ENCODE results near the gene CFAP298.

The CFAP298 gene

DNA sequence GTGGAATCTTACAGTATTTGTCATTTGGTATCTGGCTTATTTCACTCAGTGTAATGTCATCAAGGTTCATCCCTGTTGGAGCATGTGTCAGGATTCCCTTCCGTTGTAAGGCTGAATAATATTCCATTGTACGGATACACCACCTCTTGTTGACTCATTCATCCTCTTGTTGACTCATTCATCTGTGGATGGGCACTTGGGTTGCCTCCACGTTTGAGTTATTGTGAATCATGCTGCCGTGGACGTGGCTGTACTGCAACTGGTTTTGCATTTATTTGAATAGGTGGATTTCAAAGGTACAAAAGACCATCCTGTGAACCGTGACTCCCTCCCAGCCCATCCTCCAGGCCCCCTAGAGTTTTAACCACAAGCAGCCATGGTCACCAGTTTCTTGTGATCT lies 15.0 kb downstream of the CFAP298 start:
- no peak for DNase-seq

DNA sequence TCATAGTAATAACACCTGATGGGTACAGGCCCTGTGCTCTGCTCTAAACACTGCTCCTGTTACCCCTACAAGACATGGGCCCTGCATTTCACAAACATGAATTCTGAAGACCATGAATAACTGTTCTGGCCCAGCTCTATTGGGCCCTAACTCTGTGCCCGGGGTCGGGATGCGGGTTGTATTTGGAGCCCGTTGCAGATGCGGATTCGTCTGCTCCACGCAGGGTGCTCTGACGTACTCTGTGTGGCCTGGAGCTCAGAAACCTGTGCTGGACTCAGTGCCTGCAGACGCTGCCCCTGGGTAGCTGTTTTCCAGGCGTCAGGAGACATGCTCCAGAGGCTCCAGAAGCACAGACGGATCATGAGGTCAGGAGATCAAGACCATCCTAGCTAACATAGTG lies 16.7 kb downstream of the CFAP298 start:
- DNase-seq: no peak

DNA sequence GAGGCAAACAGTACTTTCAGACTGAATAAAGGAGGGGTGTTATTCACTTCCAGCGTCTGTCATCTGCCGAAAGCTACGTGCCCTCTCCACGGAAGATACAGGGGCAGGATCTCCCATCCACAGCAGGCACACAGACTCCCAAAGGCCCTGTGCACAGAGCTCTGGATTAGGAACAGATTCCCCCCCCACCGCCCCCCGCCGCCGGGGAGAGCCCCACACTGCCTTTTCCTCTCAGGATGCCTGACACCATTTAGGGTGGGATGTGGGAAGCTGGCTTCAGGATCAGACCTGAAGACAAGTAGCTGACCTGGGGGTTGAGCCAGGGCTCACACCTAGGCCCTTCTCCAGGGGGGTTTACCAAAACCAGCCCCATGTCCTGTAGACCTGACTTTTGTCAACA lies 18.5 kb downstream of the CFAP298 start:
- DNase-seq: no peak

DNA sequence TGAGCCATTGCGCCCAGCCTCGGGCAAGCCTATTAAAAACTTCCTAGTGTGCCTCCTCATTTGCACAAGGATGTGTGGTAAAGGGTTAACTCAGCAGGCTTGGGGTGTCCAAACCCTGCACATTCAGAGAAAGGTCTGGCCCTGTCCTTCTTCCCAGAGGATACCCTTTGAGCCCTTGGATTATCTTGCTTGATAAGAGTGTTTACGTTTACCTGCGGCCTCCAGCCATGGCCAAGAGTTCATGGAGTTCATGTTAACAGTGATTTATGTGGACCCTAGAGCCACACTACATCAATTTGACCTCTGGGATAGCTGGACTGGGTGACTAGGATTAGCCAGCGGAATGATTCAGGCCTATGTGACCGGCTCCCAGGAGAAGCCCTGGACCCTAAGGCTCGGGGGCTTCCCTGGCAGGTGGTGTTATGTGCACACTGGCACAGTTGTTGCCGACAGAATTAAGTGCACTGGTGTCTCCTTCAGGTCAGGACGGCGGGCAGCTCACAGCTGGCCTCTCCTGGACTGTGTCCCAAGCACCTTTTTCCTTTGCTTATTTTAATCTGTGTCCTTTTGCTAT lies 19.2 kb downstream of the CFAP298 start:
- DNase-seq: no peak

DNA sequence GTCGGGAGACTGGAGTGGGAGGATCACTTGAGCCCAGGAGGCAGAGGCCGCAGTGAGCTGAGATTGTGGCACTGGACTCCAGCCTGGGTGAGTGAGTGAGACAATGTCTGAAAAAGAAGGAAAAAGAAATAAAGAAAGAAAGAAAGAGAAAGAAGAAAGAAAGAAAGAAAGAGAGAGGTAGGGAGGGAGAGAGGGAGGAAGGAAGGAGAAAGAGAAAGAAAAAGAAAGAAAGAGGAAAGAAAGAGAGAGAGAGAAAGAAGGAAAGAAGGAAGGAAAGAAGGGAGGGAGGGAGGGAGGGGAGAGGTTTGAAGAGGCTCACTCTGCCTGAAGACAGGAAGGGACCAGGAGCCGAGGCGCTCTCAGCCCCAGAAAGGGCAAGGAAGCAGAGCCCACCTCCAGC lies 22.0 kb downstream of the CFAP298 start:
- DNase-seq: no peak

DNA sequence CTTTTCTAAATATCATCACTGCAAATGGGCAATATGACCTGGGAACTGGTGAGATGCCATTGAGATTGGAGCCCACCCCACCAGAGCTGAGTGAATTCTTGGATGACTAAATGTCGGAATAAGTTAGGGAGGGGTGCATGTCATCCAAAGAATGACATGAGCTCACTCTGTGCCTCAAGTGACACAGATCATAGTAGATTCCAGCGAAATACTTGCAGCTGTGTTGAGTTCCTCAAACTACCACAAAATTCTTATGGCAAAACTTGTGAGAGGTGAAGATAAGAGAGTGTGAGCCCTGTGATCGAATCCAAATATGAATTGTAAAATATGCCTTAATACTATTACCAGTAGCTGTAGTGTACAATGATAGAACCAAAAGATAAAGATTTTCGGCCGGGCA lies 24.5 kb downstream of the CFAP298 start:
- DNase-seq: no peak

DNA sequence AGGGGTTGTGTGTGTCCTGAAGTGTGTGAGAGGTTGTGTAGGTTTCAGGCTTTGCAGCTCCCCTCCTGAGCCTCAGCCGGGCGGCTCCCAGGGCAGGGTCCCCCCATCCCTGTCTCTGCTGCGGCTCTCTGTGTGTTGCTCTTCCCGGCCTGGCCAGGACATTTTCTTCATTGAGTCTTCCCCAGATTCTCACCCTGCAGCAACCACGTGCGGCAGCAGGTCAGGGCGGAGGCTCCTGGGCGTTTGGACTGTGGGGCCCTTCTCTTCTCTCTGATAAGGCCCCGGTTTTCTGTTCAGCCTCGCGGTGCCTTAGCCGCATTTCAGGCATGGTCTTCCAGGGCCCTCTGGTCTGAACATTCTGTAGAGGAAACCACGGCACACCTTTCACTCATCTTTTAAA lies 25.1 kb downstream of the CFAP298 start:
- DNase-seq: no peak

DNA sequence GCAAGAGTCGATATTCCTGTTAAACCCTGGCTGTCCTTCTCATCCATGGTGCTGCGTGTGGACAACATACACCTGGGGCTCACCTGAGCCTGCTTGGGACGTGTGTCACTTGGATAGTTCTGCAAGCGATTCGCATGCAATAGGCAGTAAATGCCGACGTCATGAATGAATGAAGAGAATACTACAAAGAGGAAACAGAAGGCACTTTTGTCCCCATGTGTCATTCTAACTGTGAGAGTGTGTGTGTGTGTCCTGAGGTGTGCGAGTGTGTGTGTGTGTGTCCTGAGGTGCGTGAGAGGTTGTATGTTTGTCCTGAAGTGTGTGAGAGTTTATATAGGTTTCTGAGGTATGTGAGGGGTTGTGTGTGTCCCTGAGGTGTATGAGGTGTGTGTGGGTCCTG lies 26.2 kb downstream of the CFAP298 start:
- no peak for DNase-seq

DNA sequence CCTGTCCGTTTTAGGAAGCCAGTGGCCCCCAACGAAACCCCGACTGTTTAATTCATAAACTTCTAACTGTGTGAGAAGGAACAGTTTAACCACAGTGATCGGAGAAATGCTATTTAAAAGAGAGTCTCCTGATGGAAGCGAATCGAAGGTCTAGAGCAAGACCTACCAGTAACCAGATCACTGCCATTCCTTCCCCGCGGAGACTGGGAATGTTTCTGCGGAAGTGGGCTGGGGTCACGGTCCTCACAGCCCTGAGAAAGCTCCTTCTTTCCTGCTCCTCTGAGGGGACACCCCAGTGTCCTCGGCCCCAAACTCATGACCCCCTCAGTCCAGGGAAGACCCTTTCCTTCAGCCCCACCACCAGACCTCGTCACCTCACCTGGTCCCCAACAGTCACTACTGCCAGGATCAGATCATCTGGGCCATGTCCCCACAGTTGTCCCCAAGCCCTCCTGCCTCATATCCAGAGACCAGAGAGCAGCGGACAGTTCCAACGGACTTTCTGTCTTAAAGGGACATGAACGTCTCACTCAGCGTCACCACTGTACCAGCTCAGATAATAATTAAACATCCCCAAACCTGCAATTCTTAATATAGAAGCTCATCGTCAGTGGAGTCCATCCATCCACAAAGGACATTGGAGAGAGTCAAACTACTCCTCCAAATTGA lies 27.0 kb downstream of the CFAP298 start, which contains the start of gene TCP10L:
TSS of gene TCP10L (minus strand) at position 482 of the 669 bp plus-strand sequence. CDS start 1,219 bp downstream, outside the sequence.
- DNase-seq: no peak

DNA sequence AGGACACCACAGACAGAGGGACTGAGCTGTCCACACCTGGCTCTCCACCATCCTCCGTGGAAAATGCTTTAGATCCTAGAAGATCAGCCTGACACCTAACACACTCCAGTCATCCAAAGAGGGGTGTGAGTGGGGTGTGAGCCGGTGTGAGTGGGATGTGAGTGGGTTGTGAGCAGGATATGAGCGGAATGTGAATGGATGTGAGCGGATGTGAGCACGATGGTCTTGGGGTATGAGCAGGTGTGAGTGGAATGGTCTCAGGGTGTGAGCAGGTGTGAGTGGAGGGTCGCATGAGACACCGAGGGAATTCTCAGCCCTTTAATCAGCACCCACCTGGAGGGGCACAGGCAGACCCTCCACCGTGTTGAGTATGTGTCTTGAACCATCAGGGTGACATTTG lies 27.7 kb downstream of the CFAP298 start:
- DNase-seq: no peak

DNA sequence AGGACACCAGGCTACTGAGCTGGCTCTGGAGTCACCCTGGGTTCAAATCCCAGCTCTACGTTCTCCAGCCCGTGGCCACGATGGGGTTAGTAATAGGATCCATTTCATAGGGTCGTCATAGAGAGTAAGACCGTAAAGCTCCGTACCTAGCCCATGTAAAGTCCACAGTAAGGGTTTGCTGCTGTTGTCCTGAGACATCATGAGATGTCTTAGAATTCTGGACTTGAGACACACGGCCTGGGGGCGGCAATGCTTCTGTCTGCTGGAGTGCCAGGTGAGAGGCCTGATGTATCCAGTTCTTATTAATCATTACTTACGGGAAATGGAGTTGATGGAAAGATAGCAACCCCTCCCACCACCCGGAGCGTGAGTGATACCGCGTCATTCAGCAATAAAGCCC lies 30.4 kb downstream of the CFAP298 start:
- DNase-seq: no peak

DNA sequence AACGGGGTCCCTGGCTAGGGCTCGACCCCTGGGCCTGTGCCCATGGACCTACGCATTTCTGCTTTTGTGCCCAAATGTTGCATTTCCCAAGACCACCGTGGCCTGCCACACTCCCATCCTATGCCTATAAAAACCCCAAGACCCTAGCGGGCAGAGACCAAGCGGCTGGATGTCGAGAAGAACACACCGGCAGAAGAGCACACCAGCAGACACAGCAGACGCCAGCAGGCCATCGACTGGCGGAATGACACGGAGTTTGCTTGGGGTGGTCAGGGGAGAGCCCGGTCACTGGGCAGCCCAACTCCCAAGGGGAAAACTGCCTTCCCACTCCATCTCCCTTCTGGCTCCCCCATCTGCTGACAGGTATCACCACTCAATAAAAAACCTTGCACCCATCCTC lies 31.2 kb downstream of the CFAP298 start:
- DNase-seq: no peak

DNA sequence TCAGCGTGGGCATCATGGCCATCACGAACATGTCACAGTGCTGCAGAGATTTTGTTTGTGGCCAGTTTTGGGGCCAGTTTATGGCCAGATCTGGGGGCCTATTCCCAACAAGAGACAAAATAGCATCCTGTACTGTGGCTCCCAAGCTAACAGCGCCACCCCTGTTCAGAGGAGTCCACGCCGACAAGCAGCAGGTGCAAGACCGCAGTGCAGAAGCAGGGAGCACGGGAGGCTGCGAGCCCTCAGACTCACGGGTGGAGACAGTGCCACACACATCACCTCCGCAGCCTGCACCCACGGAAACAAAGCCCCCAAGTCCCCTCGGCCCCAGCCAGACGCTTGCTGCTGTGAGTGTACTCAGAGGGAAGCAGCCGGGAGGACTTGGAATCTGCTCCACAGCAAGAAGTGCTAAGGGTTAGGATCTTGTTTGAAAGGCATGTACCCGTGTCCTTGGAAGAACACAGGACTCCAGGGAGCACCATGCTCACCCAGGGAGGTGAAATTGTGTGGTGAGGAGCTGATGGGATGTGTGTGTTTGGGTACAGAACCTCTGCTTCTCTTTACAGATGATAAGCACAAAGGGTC lies 34.0 kb downstream of the CFAP298 start:
- DNase-seq: no peak

DNA sequence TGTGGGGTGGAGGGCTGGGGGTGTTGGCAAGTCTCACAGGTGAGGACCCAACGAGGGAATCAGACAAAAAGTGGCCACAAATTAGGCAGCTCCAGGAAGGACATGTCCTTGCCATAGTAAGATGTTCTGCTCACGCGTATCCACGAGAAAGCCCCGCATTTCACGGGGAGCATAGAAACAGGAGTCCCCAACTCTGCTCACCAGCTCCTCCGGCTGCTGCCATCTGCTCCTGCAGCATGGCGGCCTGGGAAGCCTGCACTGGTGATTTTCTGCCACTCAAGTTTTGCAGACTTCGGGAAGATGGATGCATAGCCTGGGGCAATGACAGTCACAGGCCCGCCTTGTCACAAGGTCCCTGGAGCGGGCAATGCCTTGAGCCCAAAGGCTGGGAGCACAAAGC lies 36.2 kb downstream of the CFAP298 start:
- no peak for DNase-seq

DNA sequence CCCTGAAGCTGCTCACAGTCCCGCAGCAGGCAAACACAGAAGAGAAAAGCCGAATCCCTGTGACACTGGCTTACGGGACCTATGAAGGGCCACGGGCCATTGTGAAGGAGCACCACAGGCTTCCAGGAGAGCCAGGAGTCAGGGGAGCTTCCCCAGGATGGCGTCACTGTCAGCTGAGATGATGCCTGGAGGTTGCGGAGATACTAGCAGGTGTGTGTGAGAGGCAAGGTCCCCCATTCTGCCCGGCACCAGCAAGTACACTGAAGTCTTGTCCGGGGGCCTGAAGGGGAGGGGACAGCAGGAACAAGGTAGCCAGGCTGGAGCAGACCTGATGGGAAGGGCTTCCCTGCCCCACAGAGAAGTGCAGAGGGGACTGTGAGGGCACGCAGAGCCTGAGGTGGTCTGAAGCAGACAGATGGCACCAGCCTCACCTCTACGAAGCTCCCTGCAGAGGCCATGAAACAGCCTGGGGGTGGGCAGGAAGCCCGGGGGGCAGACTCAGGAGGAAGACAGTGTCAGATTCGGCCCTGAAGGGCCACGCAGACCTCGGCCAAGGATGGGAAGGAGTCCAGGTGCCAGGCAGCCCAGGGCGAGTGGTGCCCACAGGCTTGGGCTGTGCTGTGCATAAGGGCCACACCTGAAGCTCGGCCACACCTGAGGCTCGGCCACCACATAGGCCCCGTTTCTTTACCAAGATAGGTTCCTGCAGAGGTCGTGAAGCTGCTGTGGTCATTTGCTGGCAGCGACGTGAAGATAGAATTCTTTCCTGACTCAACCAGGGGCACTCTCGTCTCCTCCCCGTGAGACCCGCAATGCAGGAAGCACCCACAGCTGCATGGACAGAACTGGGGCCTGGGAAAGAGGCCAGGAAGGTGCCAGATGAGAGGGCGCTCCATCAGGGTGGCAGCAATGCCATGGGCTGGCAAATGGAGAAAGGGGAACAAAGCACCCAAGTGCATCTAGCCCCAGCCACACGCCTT lies 36.9 kb downstream of the CFAP298 start:
- no peak for DNase-seq

DNA sequence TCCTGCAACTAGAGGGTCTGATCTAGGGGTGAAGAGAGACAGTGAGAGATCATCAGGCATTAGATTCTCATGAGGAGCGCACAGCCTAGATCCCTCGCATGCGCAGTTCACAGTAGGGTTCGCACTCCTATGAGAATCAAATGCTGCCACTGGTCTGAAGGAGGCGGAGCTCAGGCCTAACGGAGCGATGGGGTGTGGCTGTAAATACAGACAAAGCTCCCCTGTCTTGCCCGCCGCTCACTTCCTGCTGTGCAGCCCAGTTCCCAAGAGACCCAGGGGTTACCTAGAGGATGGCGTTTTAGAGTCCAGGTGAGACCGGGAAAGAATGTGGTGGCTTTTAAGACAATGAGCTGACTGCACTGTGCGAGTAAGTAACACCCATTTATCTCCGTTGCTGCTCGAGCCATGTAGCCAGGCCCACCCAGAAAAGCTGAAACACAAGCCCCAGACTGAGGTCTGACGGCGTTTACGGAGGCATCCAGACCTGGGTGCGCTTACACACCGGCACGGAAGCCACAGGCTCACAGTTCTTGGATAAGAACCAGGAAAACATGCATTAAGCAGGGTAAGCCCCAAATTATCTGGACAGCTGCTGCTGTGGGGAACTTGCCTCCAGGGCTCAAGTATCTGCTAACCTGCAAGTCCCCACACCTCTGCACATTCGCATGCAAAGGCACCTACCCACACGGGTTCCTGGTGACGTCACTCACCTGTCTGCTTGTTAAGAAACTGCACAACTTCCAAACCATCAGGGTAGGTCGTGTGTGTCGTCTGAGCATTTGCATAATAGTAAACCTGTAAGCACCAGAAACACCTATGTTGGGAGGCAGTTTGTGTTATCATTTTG lies 39.4 kb downstream of the CFAP298 start:
- no peak for DNase-seq

DNA sequence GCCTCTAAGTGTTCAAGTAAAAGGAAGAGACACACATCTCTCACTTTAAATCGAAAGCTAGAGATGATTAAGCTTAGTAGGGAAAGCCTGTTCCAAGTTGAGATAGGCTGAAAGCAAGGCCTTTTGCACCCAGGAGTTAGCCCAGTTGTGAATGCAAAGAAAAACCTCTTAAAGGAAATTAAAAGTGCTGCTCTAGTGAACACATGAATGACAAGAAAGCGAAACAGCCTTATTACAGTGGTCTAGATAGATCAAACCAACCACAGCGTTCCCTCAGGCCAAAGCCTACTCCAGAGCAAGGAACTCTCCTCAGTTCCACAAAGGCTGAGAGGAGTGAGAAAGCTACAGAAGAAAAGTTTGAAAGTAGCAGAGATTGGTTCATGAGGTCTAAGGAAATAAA lies 41.7 kb downstream of the CFAP298 start:
- no peak for DNase-seq

DNA sequence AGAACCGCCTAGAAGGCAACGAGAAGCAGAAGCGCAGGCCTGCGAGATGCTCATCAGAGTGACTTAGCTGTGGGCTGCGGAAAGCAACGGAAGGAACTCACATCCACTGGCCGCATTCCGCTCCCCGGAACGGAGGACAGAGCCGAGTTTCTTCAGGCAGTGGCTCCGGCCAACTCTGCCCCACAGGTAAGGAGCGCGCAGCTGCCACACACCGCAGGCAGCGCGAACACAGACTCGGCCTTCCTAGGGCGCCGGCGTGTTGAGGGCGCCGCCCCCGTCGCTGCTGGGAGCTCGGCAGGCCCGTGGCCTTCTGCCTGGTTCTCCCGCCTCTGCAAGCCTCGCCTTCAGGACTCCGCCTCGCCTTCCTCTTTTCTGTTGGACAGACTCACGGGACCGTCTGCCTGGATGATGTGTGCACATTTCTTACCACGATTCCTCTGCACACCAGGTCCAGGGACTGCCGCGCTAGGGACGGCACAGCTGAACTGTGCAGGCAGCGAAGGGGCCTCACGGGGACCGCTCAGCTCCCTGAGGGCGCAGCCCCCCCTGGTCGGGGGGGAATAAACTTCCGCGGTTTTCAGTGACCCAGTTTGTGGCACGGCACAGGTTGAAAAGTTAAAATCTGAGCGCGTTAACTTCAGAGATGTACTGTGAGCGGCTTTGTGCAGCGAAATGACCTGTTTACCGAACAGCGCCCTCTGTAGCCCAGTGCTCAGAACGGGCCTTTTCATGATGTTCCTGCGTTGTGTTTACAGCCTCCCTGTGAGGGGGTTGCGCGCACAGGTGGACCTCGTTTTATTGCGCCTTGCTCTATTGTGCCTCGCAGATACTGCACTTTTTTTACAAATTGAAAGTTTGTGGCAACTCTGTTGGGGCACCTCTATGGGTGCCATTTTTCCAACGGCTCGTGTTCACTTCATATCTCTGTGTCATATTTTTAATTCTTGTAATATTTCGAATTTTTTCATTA lies 42.6 kb downstream of the CFAP298 start:
- peak; percentile 4 for DNase-seq

DNA sequence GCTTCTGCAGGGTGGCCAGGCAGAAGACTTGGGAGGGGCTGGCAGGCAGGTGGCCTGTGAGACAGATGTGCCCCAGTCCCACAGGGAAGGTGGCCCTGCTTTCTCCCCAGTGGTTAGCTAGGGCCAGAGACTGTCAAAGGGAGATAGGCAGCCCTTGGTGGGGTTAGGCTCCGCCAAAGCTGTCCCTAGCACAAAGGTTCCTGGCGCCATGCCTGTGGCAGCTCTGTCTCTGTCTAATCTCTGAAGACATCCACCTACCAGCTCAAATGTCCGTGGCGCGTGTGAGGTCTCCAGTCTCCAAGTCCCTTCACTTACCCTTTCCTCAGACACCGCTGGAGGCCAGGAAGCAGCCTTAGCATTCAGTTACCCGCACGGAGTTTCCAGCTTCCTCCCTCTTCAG lies 44.6 kb downstream of the CFAP298 start:
- no peak for DNase-seq

DNA sequence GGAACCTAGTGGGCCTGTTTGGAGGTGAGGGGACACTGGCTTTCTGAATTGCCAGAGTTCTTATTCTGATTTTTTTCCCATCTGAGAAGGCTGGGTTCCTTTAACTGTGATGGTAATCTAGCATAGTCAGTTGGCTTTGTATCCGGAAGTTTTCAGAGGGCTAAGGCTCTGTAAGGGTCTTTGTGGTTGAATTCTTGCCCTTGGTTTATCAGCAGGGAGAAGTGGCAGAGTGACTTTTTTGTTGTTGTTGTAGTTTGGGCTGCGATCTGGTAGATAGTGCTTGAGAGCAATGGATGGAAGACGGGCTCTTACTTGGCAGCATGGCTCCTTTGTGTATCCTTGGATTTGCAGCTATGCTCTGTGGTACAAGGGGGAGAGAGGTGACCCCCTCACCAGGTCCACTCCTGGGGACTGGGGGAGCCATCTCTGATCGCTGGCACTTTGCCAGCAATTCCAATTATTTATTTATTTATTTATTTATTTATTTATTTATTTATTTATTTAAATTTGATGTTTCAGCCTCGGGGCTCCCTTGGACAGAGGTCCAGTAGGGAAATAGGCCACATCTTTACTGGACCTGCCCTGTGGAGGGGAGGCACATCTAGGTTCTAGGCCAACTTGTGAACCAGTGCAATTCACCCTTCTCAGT lies 45.3 kb downstream of the CFAP298 start:
- DNase-seq: no peak
